VCaP (cell line): ENCODE results near the gene KLHL29.

ENCODE experiments used
- H3K27ac ChIP-seq: fragments of 450-650 bp; 2 replicates; pipeline ENCODE4 v1.5.1; 2017
- TF ChIP-seq, protein P1 (sequence below): fragments of 450-650 bp; conservative IDR thresholded peaks from 2 replicates; pipeline ENCODE4 v1.5.1; 2017; ENCODE audit warnings: mild to moderate bottlenecking, moderate library complexity

Gene KLHL29

DNA sequence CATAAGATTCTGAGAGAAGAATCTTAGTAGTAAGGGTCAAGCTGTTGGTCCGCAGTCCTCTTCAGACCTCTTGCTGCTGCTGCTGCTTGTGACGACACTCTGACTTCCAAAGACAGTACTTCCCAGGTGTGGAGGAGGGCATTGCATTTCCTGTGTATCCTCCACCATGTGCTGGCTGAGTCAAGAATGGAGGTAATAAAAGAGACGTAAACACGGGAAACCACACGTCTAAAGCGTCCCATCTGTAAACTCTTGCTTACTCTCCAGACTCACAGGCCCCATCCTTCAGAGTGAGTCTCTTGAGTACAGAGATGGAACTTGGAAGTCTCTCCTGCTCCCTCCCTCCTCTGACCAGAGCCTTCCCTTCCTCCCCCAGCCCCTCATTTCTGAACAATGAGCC lies 25.6 kb downstream of the KLHL29 start:
- H3K27ac ChIP-seq = no peak overlapping the region
- TF ChIP-seq, protein P1, sequence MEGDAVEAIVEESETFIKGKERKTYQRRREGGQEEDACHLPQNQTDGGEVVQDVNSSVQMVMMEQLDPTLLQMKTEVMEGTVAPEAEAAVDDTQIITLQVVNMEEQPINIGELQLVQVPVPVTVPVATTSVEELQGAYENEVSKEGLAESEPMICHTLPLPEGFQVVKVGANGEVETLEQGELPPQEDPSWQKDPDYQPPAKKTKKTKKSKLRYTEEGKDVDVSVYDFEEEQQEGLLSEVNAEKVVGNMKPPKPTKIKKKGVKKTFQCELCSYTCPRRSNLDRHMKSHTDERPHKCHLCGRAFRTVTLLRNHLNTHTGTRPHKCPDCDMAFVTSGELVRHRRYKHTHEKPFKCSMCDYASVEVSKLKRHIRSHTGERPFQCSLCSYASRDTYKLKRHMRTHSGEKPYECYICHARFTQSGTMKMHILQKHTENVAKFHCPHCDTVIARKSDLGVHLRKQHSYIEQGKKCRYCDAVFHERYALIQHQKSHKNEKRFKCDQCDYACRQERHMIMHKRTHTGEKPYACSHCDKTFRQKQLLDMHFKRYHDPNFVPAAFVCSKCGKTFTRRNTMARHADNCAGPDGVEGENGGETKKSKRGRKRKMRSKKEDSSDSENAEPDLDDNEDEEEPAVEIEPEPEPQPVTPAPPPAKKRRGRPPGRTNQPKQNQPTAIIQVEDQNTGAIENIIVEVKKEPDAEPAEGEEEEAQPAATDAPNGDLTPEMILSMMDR = no peak

DNA sequence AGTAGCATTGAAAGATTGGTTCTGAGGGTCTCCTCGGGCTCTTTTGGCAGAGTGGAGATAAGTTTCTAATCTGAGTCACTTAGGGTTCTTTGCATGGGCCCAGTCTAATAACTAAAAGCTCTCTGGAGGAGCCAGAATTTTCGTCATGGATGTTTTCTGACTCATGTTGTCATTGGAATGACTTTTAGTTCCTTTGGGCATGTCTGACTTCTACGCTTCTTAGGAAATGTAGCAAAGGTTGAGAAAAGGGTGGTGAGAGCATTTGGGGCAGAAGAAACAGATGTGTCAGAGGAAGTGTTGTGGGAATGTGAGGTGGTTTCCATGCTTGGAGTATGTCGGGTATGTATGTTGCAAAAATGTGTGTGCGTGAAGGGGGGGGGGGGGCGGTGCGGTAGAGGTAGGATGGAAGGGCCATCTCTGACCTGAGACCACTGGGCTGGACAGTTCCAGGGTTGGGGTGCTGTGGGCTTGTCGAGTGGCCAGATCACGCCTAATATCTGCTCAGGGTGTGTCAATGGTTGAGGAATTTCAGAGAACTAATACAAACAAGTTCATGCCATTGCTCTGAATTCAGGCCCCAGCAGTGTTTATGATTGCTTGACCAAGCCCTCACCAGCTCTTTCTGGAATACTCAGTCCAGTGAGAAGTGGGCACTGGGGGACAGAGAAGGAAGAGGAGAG lies 26.9 kb downstream of the KLHL29 start:
- TF ChIP-seq, protein P1 = no peak
- H3K27ac ChIP-seq = no peak overlapping the region

DNA sequence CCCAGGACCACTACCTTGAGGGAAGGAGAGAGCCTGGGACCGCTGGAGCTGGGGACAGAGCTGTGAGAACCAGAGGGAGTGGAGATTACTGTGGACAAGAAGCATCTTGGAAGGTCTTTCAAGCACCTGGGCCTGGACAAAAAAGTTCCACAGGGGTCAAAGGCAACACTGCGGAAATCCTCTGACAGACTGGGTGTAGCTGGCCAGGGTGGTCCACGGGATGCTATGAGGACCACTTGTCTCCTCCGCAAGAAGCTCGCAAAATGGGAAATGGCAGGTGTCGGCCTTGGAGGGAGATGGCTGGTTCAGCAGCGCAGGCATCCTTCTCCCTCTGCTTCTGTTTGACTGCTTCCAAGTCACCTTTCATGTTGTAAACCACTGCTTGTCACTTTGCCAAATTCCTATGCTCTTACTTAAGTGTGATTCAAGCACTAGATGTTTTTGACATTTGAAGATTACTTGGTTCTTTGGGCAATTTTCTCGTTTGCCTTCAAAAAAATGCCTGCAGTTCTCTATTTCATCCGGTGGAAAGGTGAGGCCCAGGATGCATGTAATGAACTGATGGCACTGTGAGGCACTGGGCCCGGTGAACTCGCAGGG lies 27.7 kb downstream of the KLHL29 start:
- TF ChIP-seq, protein P1 = no peak
- H3K27ac ChIP-seq = no peak overlapping the region

DNA sequence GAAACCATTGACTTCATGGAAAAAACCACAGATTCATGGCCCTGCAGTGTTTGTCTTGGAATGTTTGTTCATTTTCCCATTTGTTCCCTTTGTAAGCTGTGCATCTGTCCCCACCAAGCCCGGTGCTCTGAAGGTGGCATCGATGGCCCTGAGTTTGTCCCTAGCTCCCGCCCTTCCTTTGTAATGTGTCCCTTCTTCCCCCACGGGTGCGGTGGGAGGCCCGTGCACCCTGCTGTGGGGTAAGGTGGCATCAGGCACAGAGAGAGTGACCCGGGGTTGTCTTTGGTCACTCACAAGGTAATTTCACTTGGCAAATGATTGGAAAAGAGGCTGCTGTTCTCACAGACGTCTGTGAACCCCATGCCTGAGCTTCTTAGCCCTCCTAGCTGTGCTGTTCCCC lies 28.7 kb downstream of the KLHL29 start:
- TF ChIP-seq, protein P1 = no peak
- H3K27ac ChIP-seq = no peak overlapping the region

DNA sequence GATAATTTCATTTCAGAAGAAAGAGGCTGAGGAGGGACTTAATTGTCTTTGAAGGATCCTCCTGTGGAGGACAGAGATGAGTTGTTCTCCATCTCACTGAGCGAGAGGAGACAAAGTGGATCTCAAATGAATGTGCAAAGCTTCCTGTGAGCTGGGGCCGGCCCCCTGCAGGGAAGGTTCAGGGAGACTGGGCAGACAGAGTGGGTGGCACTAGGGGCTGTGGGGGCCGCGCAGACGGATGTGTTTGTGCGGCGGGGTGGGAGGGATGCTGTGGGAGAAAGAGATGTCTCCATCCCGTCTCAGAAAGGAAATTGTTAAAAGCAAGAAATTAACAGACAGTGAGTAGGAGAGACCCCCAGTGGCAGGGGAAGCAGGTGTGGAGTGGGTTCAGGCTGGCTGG lies 29.1 kb downstream of the KLHL29 start:
- TF ChIP-seq, protein P1 = no peak
- H3K27ac ChIP-seq = no peak overlapping the region

DNA sequence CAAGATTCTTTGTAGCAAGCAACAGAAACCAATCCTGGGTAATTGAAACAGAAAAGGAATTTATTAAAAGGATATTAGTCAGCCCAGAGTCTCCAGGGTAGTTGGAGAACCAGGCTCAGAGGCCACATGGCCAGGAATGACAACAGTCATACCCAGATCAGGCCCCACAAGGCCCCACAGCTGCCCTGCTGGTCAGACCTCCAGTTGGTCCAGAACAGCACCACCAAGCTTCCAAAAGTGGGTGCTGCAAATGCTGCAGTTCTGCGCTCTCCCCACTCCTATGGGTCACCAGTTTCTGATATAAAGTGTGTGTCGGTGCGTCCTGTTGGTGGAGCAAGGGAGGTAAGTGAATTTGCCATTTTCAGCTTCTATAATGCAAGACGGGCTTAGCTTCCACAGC lies 29.9 kb downstream of the KLHL29 start:
- TF ChIP-seq, protein P1 = peak; percentile 24; the same call in 1 of the 2 replicates
- H3K27ac ChIP-seq = no peak overlapping the region

DNA sequence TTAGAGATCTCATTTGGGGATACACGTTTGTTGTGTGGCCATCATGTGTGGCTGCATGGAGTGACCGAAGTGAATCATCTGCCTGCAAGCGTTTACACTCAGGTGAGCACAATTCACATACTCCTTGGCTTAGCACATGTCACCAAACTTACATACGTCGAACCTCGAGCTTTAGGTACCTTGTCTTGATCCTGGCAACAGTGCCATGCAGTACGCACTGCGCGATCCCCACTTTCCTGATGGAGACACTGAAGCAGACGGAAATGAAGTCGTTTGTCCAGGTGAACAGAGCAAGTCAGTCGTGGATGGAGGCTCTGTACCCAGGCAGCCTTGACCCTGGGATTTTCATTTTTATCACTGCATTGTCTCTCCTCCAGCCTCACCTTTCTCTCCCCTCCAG lies 32.3 kb downstream of the KLHL29 start:
- TF ChIP-seq, protein P1 = no peak
- H3K27ac ChIP-seq = no peak overlapping the region
